Endothelial cell of umbilical vein (primary cell): ENCODE results near the gene PLXND1. TPM values are rescaled to one million over a fixed set of nuclear protein-coding genes. Genes with fewer than 3 reads are reported as not detected.

Experiments
- BruUV-seq: library from RNA; stranded (reverse); fragments of 400-500 nt; replicated peaks from 2 replicates; lab custom pipeline; 2021; lab: Mats Ljungman, UMichigan
- CTCF ChIA-PET: fragments of 300-600, 350-600 bp; sonication (Branson Sonifier 250); formaldehyde crosslinking; loops from one replicate; lab custom pipeline; 2021; ENCODE audit warnings: antibody characterized with exemption, inconsistent platforms; lab: Charles Lee
- POLR2A ChIA-PET: fragments of 300-600, 350-600 bp; sonication (Branson Sonifier 250); formaldehyde crosslinking; loops from one replicate; lab custom pipeline; 2021; ENCODE audit warnings: antibody characterized with exemption, inconsistent platforms; lab: Charles Lee
- DNase-seq: peaks from one replicate; pipeline ENCODE4 v3.0.0-alpha.2; 2011; ENCODE audit warnings: low read depth, low spot score
- FAIRE-seq: peaks from 2 replicates; lab custom pipeline; 2011; peaks lifted over from hg19 to GRCh38; lab: Jason Lieb, UNC
- H2AFZ ChIP-seq: 2 replicates; pipeline ENCODE4 v1.6.0; 2012; ENCODE audit warnings: low read depth, low read length, control low read depth, inconsistent platforms
- H3K27ac ChIP-seq: 2 replicates; pipeline ENCODE4 v1.5.1; 2011; ENCODE audit warnings: low read depth, mild to moderate bottlenecking, control low read depth, low read length, moderate library complexity; ENCODE audit not compliant: insufficient read depth
- H3K27me3 ChIP-seq, 2 experiments: 2 replicates each; pipeline versions ENCODE4 v1.6.0 to v1.6.1; 2011; ENCODE audit warnings: low read length in 2 of 2, mixed read lengths in 1 of 2; ENCODE audit not compliant: control insufficient read depth in 2 of 2, insufficient read depth in 2 of 2
- H3K36me3 ChIP-seq, 2 experiments: 2 replicates in 1 of 2; 3 replicates in 1 of 2; pipeline ENCODE4 v1.5.1; 2011; ENCODE audit warnings: low read length in 2 of 2, mild to moderate bottlenecking in 1 of 2, moderate library complexity in 1 of 2; ENCODE audit not compliant: control insufficient read depth in 2 of 2, insufficient read depth in 2 of 2; ENCODE audit errors: extremely low read depth in 1 of 2
- H3K4me1 ChIP-seq: 3 replicates; pipeline ENCODE4 v1.5.1; 2011; ENCODE audit warnings: mild to moderate bottlenecking, low read length; ENCODE audit not compliant: control insufficient read depth, insufficient read depth; ENCODE audit errors: extremely low read depth
- H3K4me2 ChIP-seq: 2 replicates; pipeline ENCODE4 v1.6.1; 2011; ENCODE audit warnings: low read length, control low read depth, mixed read lengths; ENCODE audit not compliant: insufficient read depth
- H3K4me3 ChIP-seq, 3 experiments: fragments of 200-600 bp in 1 of 3; sonication (generic), shearing (Covaris generic) in 1 of 3; replicated peaks in 1 of 3; 2 replicates each; pipeline ENCODE4 v1.5.1; 2011 to 2016; ENCODE audit warnings: control low read depth in 3 of 3, low read length in 3 of 3, mild to moderate bottlenecking in 2 of 3, inconsistent platforms in 1 of 3, low read depth in 1 of 3, moderate library complexity in 1 of 3; ENCODE audit not compliant: insufficient read depth in 1 of 3
- H3K79me2 ChIP-seq: 2 replicates; pipeline ENCODE4 v1.6.0; 2012; ENCODE audit warnings: low read length, inconsistent platforms; ENCODE audit not compliant: control insufficient read depth, insufficient read depth
- H3K9ac ChIP-seq: replicated peaks from 2 replicates; pipeline ENCODE3; 2011; ENCODE audit warnings: low read length, control low read depth; ENCODE audit not compliant: insufficient read depth; ENCODE audit errors: extremely low read depth
- H3K9me1 ChIP-seq: replicated peaks from 3 replicates; pipeline ENCODE4 v1.6.0; 2011; ENCODE audit warnings: mild to moderate bottlenecking, low read length; ENCODE audit not compliant: control insufficient read depth, insufficient read depth; ENCODE audit errors: extremely low read depth
- H3K9me3 ChIP-seq: replicated peaks from 2 replicates; pipeline ENCODE4 v1.5.1; 2012; ENCODE audit warnings: low read length, inconsistent platforms; ENCODE audit not compliant: control insufficient read depth, insufficient read depth
- H4K20me1 ChIP-seq: replicated peaks from 2 replicates; pipeline ENCODE3; 2011; ENCODE audit warnings: mild to moderate bottlenecking, low read length; ENCODE audit not compliant: control insufficient read depth, insufficient read depth; ENCODE audit errors: extremely low read depth
- EZH2 ChIP-seq: IDR thresholded peaks from 2 replicates; pipeline ENCODE4 v1.6.1; 2012; ENCODE audit warnings: borderline replicate concordance, low read depth, mild to moderate bottlenecking, moderate library complexity, low read length, inconsistent platforms; ENCODE audit not compliant: severe bottlenecking
- FOS ChIP-seq: IDR thresholded peaks from 2 replicates; pipeline ENCODE4 v1.6.1; 2011; ENCODE audit warnings: mild to moderate bottlenecking, low read length, moderate library complexity, borderline replicate concordance; ENCODE audit not compliant: insufficient read depth
- GATA2 ChIP-seq: IDR thresholded peaks from 2 replicates; pipeline ENCODE4 v1.7.0; 2011; ENCODE audit warnings: low read depth, mild to moderate bottlenecking, moderate library complexity, mixed read lengths, low read length; ENCODE audit not compliant: insufficient read length, insufficient read depth
- JUN ChIP-seq: IDR thresholded peaks from 2 replicates; pipeline ENCODE4 v1.6.1; 2011; ENCODE audit warnings: borderline replicate concordance, low read depth; ENCODE audit not compliant: insufficient read length, insufficient read depth
- MAX ChIP-seq: IDR thresholded peaks from 2 replicates; pipeline ENCODE4 v1.6.1; 2011; ENCODE audit not compliant: insufficient read depth, insufficient read length
- MYC ChIP-seq: IDR thresholded peaks from one replicate; pipeline ENCODE4 v1.6.1; 2011; ENCODE audit warnings: mild to moderate bottlenecking, low read depth, low read length
- POLR2A ChIP-seq: IDR thresholded peaks from 2 replicates; pipeline ENCODE4 v1.6.1; 2012; ENCODE audit warnings: low read depth, mild to moderate bottlenecking, control low read depth, low read length
- POLR2AphosphoS5 ChIP-seq: IDR thresholded peaks from 2 replicates; pipeline ENCODE4 v1.6.1; 2012; ENCODE audit warnings: low read depth, mild to moderate bottlenecking, control low read depth, low read length, moderate library complexity; ENCODE audit not compliant: insufficient read depth
- dilution Hi-C: fragments of 300-500 bp; cut with MboI; formaldehyde crosslinking; loops from one replicate; pipeline ENCODE4 v1.15.0; 2019; ENCODE audit warnings: low sequenced_read_pairs; ENCODE audit not compliant: extremely low pct_ligation_motif_present
- intact Hi-C: fragments of 100-400 bp; cut with micrococcal nuclease; formaldehyde crosslinking; loops from one replicate; pipeline ENCODE4 v1.10.0; 2022
- polyA plus RNA-seq, 4 experiments: library from polyadenylated mRNA; depleted of rRNA in 3 of 4; stranded (reverse) in 3 of 4; unstranded in 1 of 4; fragments of >200 nt; gene quantifications; 2 replicates each; pipeline versions ENCODE4 v1.2.1 to v1.2.3, GENCODE V29; 2011 to 2012; ENCODE audit warnings: missing spikeins in 1 of 4
- total RNA-seq: library from RNA; stranded (reverse); gene quantifications from 2 replicates; pipeline ENCODE4 v1.2.3, GENCODE V29; 2021
- TF ChIP-seq, protein P1 (sequence below), 2 donors: IDR thresholded peaks; 1 replicate in 1 of 2; 2 replicates in 1 of 2; pipeline ENCODE4 v1.5.1; 2011; ENCODE audit warnings: low read length in 2 of 2, mild to moderate bottlenecking in 2 of 2, moderate library complexity in 2 of 2, control low read depth in 1 of 2, inconsistent platforms in 1 of 2, low read depth in 1 of 2; ENCODE audit not compliant: insufficient read depth in 1 of 2; ENCODE audit errors: extremely low read depth in 1 of 2

PLXND1 gene
- total and polyA plus RNA-seq, 2 donors (not counting 3 experiments of a cell fraction or from before 2014, with no cell fraction given), result 300 to 834 TPM

DNA sequence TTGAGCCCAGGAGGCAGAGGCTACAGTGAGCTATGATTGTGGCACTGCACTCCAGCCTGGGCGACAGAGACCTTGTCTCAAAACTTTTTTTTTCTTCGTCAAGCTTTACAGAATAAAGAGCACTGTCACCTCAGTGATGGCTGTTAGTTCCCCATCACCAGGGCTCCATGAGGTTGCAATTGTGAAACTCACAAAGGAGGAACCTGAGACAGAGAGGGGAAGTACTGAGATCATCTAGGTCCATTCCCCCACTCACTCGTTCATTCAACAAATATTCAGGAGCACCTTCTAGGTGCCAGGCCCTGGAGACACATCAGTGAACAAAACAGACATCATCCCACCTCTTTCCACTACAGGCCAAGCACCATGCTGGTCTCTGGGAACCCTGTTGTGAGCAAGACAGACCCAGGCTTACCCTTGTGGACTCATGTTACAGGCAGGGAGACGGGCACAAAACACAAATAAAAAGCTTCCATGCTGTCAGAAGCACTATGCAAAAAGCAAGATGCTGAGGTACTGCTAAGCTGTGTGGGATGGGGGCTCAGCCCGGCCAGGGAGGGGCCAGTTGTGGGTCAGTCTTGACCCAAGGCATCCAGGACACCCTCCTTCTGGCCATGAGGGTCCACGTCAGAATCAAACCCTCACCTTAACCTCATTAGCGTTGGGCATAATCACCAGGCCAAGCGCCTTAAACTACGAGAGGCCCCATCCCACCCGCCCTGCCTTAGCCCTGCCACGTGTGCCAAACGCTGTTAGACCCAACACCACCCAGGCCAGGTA lies 80.2 kb downstream of the PLXND1 start:
- FAIRE-seq, result no peak
- Histone ChIP-seq H3K9me1 (no peaks in the 10 kb centered on the region), H3K9ac (no peak overlapping the region), H3K4me3 (no peak overlapping the region), H3K27ac (no peak overlapping the region), H3K4me2 (no peak overlapping the region), H3K4me1 (peaks cover 11% of the 10 kb centered on the region), H3K9me3 (no peaks in the 10 kb centered on the region), H3K36me3 (no peaks in the 10 kb centered on the region), H3K27me3 (no peaks in the 10 kb centered on the region), H2AFZ (no peak overlapping the region), H3K79me2 (no peaks in the 10 kb centered on the region), H4K20me1 (no peaks in the 10 kb centered on the region)
- CTCF ChIA-PET, result interaction anchor here (1.2 to 1.8 kb wide), 3 partner anchors 14 to 67 kb away, joined by 3 to 6 read pairs (median 3); no protein-coding TSS in a partner anchor
- TF ChIP-seq FOS, result no peak
- TF ChIP-seq POLR2A, result no peak
- TF ChIP-seq GATA2, result no peak
- TF ChIP-seq JUN, result no peak
- TF ChIP-seq POLR2AphosphoS5, result no peak
- TF ChIP-seq MAX, result no peak
- TF ChIP-seq EZH2, result no peak
- TF ChIP-seq, protein P1, sequence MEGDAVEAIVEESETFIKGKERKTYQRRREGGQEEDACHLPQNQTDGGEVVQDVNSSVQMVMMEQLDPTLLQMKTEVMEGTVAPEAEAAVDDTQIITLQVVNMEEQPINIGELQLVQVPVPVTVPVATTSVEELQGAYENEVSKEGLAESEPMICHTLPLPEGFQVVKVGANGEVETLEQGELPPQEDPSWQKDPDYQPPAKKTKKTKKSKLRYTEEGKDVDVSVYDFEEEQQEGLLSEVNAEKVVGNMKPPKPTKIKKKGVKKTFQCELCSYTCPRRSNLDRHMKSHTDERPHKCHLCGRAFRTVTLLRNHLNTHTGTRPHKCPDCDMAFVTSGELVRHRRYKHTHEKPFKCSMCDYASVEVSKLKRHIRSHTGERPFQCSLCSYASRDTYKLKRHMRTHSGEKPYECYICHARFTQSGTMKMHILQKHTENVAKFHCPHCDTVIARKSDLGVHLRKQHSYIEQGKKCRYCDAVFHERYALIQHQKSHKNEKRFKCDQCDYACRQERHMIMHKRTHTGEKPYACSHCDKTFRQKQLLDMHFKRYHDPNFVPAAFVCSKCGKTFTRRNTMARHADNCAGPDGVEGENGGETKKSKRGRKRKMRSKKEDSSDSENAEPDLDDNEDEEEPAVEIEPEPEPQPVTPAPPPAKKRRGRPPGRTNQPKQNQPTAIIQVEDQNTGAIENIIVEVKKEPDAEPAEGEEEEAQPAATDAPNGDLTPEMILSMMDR (IDR thresholded peaks at IDR 0.05; ENCODE audit: extremely low read depth in 1 of 2, insufficient read depth in 1 of 2, low read depth in 1 of 2, low read length in 2 of 2), result no peak
- TF ChIP-seq MYC, result no peak
- DNase-seq, result no peak
- BruUV-seq, result no TSS peak
- intact Hi-C loops, result no loop called here
- dilution Hi-C loops, result no loop called here
- POLR2A ChIA-PET, result no interaction called here
